K562 (cell line): ENCODE data around the gene NOL4L. TPM values are rescaled to one million over a fixed set of nuclear protein-coding genes. Genes with fewer than 3 reads are reported as not detected.

Experiments
- ATAC-seq: fragments of 200-7000 bp; cut with Tn5 transposase; 3 replicates; pipeline ENCODE4 v1.9.1; 2020; ENCODE audit warnings: moderate library complexity
- BruUV-seq: library from RNA; stranded (reverse); fragments of 400-500 nt; replicated peaks from 2 replicates; lab custom pipeline; 2021; lab: Mats Ljungman, UMichigan
- CTCF ChIA-PET: fragments of 300-600 bp; formaldehyde crosslinking; extraction: SDS; loops from one replicate; lab custom pipeline; 2021; ENCODE audit warnings: low intra/inter-chr PET ratio; lab: Yijun Ruan, JAX
- POLR2A ChIA-PET: fragments of 300-600, 350-650 bp; sonication (Branson Sonifier 250); formaldehyde crosslinking; extraction: SDS; loops from one replicate; lab custom pipeline; 2021; ENCODE audit warnings: antibody characterized with exemption, inconsistent platforms; lab: Yijun Ruan, JAX
- DNase-seq, 4 experiments: peaks; one replicate each; pipeline versions ENCODE4 v3.0.0 to v3.0.0-alpha.2; 2011 to 2018; ENCODE audit warnings: low spot score in 3 of 4, mixed read lengths in 3 of 4; ENCODE audit errors: extremely low read depth in 1 of 4
- FAIRE-seq: peaks from 2 replicates; lab custom pipeline; 2011; peaks lifted over from hg19 to GRCh38; lab: Jason Lieb, UNC
- H2AFZ ChIP-seq: 2 replicates; pipeline ENCODE4 v1.6.0; 2011; ENCODE audit warnings: low read depth, low read length, control low read depth, inconsistent platforms
- H3K27ac ChIP-seq: fragments of 200-600 bp; 3 replicates; pipeline ENCODE4 v1.8.0; 2011; ENCODE audit warnings: low read depth, mild to moderate bottlenecking, control low read depth, inconsistent platforms, low read length, moderate library complexity, mixed read lengths; ENCODE audit errors: extremely low read depth
- H3K27me3 ChIP-seq, 2 experiments: fragments of 300-600 bp in 1 of 2; 2 replicates in 1 of 2; 3 replicates in 1 of 2; pipeline versions ENCODE4 v1.6.0 to v1.8.0; 2011; ENCODE audit warnings: inconsistent platforms in 2 of 2, low read length in 2 of 2, mild to moderate bottlenecking in 1 of 2, mixed read lengths in 1 of 2, moderate library complexity in 1 of 2; ENCODE audit not compliant: control insufficient read depth in 2 of 2, insufficient read depth in 2 of 2
- H3K36me3 ChIP-seq: fragments of 300-600 bp; 3 replicates; pipeline ENCODE4 v1.8.0; 2011; ENCODE audit warnings: mild to moderate bottlenecking, low read length, inconsistent platforms; ENCODE audit not compliant: control insufficient read depth, insufficient read depth
- H3K4me1 ChIP-seq, 2 experiments: fragments of 200-600 bp in 1 of 2; replicated peaks in 1 of 2; 2 replicates in 1 of 2; 3 replicates in 1 of 2; pipeline versions ENCODE4 v1.5.1 to v1.8.0; 2011; ENCODE audit warnings: inconsistent platforms in 2 of 2, low read length in 2 of 2, mild to moderate bottlenecking in 1 of 2, mixed read lengths in 1 of 2, moderate library complexity in 1 of 2; ENCODE audit not compliant: control insufficient read depth in 2 of 2, insufficient read depth in 2 of 2
- H3K4me2 ChIP-seq: 2 replicates; pipeline ENCODE4 v1.6.1; 2011; ENCODE audit warnings: low read length, control low read depth, inconsistent platforms, mixed read lengths; ENCODE audit not compliant: insufficient read depth
- H3K4me3 ChIP-seq: fragments of 200-600 bp; sonication (generic), shearing (Covaris generic); 2 replicates; pipeline ENCODE4 v1.5.1; 2016; ENCODE audit warnings: control low read depth, inconsistent platforms
- H3K79me2 ChIP-seq: fragments of 200-600 bp; 3 replicates; pipeline ENCODE4 v1.8.0; 2011; ENCODE audit warnings: low read length, inconsistent platforms; ENCODE audit not compliant: control insufficient read depth, insufficient read depth
- H3K9ac ChIP-seq, 2 experiments: 2 replicates each; pipeline versions ENCODE4 v1.6.0 to v1.6.1; 2011; ENCODE audit warnings: low read depth in 2 of 2, low read length in 2 of 2, control low read depth in 1 of 2, inconsistent platforms in 1 of 2, mild to moderate bottlenecking in 1 of 2, mixed read lengths in 1 of 2; ENCODE audit not compliant: insufficient read depth in 1 of 2
- H3K9me1 ChIP-seq: one replicate; pipeline ENCODE4 v1.6.0; 2011; ENCODE audit warnings: inconsistent platforms, mild to moderate bottlenecking, low read length, moderate library complexity; ENCODE audit not compliant: control insufficient read depth, insufficient read depth
- H3K9me3 ChIP-seq: replicated peaks from 2 replicates; pipeline ENCODE4 v1.5.1; 2011; ENCODE audit warnings: low read depth, low read length, inconsistent platforms; ENCODE audit not compliant: control insufficient read depth, insufficient read depth
- H4K20me1 ChIP-seq: replicated peaks from 2 replicates; pipeline ENCODE4 v1.6.1; 2011; ENCODE audit warnings: low read length, inconsistent platforms, mixed read lengths; ENCODE audit not compliant: control insufficient read depth, insufficient read depth
- ATF3 ChIP-seq, 2 experiments: fragments of 450-650 bp in 1 of 2; sonication (generic) in 1 of 2; formaldehyde crosslinking in 1 of 2; IDR thresholded peaks in 1 of 2; conservative IDR thresholded peaks in 1 of 2; 2 replicates each; pipeline versions ENCODE4 v1.6.1 to v1.8.1; 2016 to 2023; ENCODE audit warnings: mild to moderate bottlenecking in 2 of 2, moderate library complexity in 2 of 2, inconsistent platforms in 1 of 2, missing genetic modification reagents in 1 of 2
- FOSL1 ChIP-seq: fragments of 200-800 bp; sonication (Bioruptor generic); conservative IDR thresholded peaks from 2 replicates; pipeline ENCODE4 v1.6.1; 2016; ENCODE audit warnings: missing genetic modification characterization, missing compliant biosample characterization
- GATA2 ChIP-seq: sonication (generic); formaldehyde crosslinking; IDR thresholded peaks from 2 replicates; pipeline ENCODE4 v1.4.0; 2020; ENCODE audit warnings: mild to moderate bottlenecking, missing genetic modification reagents
- JUND ChIP-seq, 2 experiments: IDR thresholded peaks; 2 replicates in 1 of 2; 3 replicates in 1 of 2; pipeline ENCODE4 v1.6.1; 2011; ENCODE audit warnings: borderline replicate concordance in 2 of 2, low read depth in 2 of 2, low read length in 2 of 2, improper control_type of control experiment in 1 of 2, missing biosample characterization in 1 of 2, missing genetic modification characterization in 1 of 2, missing genetic modification reagents in 1 of 2
- SPI1 ChIP-seq: IDR thresholded peaks from 2 replicates; pipeline ENCODE4 v1.6.1; 2011; ENCODE audit warnings: low read depth, low read length, control low read depth, borderline replicate concordance
- ZNF217 ChIP-seq: sonication (generic); formaldehyde crosslinking; IDR thresholded peaks from 2 replicates; pipeline ENCODE4 v1.8.0; 2022; ENCODE audit warnings: mild to moderate bottlenecking, missing genetic modification reagents
- WGBS: fragments of 100-300 bp; shearing (Covaris generic); methylation state at CpG from one replicate; pipeline ENCODE4 v1.1.6; 2016; ENCODE audit warnings: low coverage, mixed read lengths; ENCODE audit not compliant: insufficient coverage; ENCODE audit errors: missing lambda C conversion rate; 5-methylcytosine and 5-hydroxymethylcytosine counted together
- in situ Hi-C: fragments of 300-500 bp; cut with MboI; formaldehyde crosslinking; loops from 4 replicates; pipeline ENCODE4 v1.15.0; 2018; ENCODE audit warnings: inconsistent platforms, mixed read lengths
- intact Hi-C: fragments of 100-400 bp; cut with micrococcal nuclease; formaldehyde crosslinking; loops from 2 replicates; pipeline ENCODE4 v1.14.2; 2022
- polyA plus RNA-seq, 8 experiments: library from polyadenylated mRNA; depleted of rRNA in 4 of 8; stranded (reverse) in 5 of 8; unstranded in 3 of 8; fragments of >200 nt; fragmentation: Nextera tagmentation in 2 of 8; fragmentation: Illumina TruSeq in 1 of 8; extraction: Ambion mirVana in 2 of 8; extraction: Trizol in 1 of 8; gene quantifications; 2 replicates each; pipeline versions ENCODE4 v1.2.1 to v1.2.3, GENCODE V29; 2011 to 2014; ENCODE audit warnings: inconsistent platforms in 1 of 8, missing spikeins in 1 of 8
- total RNA-seq, 7 experiments: library from RNA; depleted of rRNA in 6 of 7; stranded (reverse); fragments of >200 nt in 6 of 7; fragmentation: Illumina TruSeq in 2 of 7; extraction: Trizol in 2 of 7; gene quantifications; 2 replicates each; pipeline versions ENCODE4 v1.2.1 to v1.2.3, GENCODE V29; 2011 to 2021; ENCODE audit warnings: low replicate concordance in 1 of 7

NOL4L gene
- total and polyA plus RNA-seq, 9 of the 15 experiments (the other 6 are each of a cell fraction or from before 2014, with no cell fraction given) = 5.1 to 36.2 (median 13.6) TPM

- no peak for FAIRE-seq
- intact Hi-C loops (no loop called here), in situ Hi-C loops (no loop called here)
- no peak for DNase-seq
- Histone ChIP-seq H3K9ac (peak overlapping the region in 1 of 2 experiments; percentile 66; a peak in 2 of 4 replicates), H3K9me1 (no peaks in the 10 kb centered on the region), H3K4me2 (no peak overlapping the region), H3K4me1 (peaks cover 0 to 7% of the 10 kb centered on the region in 2 experiments; a peak in 3 of 5 replicates), H2AFZ (no peak overlapping the region), H3K9me3 (no peaks in the 10 kb centered on the region), H3K4me3 (no peak overlapping the region), H3K27ac (no peak overlapping the region; the same call in 2 of the 3 replicates), H4K20me1 (no peaks in the 10 kb centered on the region; the same call in 1 of the 2 replicates), H3K36me3 (peaks cover 21% of the 10 kb centered on the region; the same call in 1 of the 3 replicates), H3K79me2 (peaks cover 50% of the 10 kb centered on the region), H3K27me3 (no peaks in the 10 kb centered on the region)
- peak; percentile 15; the same call in 1 of the 2 replicates for TF ChIP-seq JUND (IDR thresholded peaks at IDR 0.05; ENCODE audit: borderline replicate concordance, low read depth, low read length)
- TF ChIP-seq JUND (tag; IDR thresholded peaks at IDR 0.05; ENCODE audit: borderline replicate concordance, low read depth, low read length) = no peak
- TF ChIP-seq GATA2 (CRISPR knock-in tag) = no peak
- TF ChIP-seq ZNF217 = no peak
- 0 out of 2 replicates have a peak, but pooled peaks have one; percentile 6 for TF ChIP-seq SPI1
- TF ChIP-seq FOSL1 (tag) = peak; percentile 63
- TF ChIP-seq ATF3 (IDR thresholded peaks at IDR 0.05) = peak; percentile 50
- TF ChIP-seq ATF3 (CRISPR knock-in tag; conservative IDR thresholded peaks at IDR 0.05) = no peak
- POLR2A ChIA-PET = interaction anchor here (1.3 to 2.1 kb wide), 2 partner anchors 8 to 13 kb away, joined by 4 to 8 read pairs; no protein-coding TSS in a partner anchor
- WGBS = 68% methylated on average over 4 of the region's 4 CpGs
- CTCF ChIA-PET = no interaction called here
- 0 out of 3 replicates have a peak, but pooled peaks have one; percentile 28 for ATAC-seq
- BruUV-seq = no TSS peak
Measured at GRCh38 chr20:32546918-32547752, 38.0 kb downstream of the NOL4L start.
